HG03108 (cell line): Measurements from ENCODE around the gene MEX3B.
"Not testable (repeated sequence)": the region's sequence is repeated elsewhere in the genome, so short reads cannot be mapped to it uniquely, and the experiment has no call there.

Source experiments
- ATAC-seq: cut with Tn5 transposase; IDR thresholded peaks from one replicate; pipeline ENCODE4 v1.9.1; 2021; ENCODE audit warnings: moderate library complexity; ENCODE audit not compliant: unreplicated experiment

Gene MEX3B

GRCh38 chr15:82014989-82015388, 30.8 kb downstream of the MEX3B start:
- ATAC-seq, result no peak

DNA sequence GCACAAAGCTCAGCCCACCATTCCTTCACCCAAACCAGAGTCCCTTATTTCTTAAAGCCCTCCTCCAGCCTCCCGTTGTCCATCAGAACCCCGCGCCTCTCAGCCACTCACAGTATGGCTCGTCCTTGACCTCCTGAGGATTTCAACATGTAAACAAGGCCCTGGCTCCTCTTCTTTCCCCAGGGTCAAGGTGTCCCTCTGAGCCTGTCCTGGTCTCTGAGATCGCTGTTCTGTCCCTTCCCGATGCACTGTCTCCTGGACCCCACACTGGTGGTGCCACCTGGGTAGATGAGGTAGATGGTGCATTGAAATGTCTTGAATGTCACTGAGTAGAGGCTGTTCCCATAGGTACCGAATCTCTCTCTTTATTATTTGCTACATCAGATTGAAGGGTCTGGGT, 32.9 kb downstream of the MEX3B start:
- ATAC-seq, result no peak

- ATAC-seq, result no peak
Measured at GRCh38 chr15:82005239-82005638, 40.6 kb downstream of the MEX3B start.

DNA sequence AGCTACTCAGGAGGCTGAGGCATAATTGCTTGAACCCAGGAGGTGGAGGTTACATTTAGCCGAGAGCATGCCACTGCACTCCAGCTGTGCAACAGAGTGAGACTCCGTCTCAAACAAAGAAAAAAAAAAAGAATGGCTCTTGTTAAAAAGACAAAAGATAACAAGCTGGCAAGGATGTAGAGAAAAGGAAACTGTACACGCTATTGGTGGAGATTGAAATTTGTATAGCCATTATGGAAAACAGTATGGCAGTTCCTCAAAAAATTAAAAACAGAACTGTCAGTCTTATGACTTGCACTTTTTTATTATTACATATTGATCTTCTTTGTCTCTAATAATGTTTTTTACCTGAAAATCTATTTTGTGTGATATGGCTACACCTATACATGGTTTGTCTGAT, 41.9 kb downstream of the MEX3B start:
- ATAC-seq, result no peak

GRCh38 chr15:81995081-81995480, 50.7 kb downstream of the MEX3B start:
- not testable (repeated sequence) for ATAC-seq

GRCh38 chr15:81992523-81992922, 53.3 kb downstream of the MEX3B start:
- ATAC-seq, result no peak
